Measurements from ENCODE around the gene ABHD15.

The ABHD15 gene

GRCh38 chr17:29524692-29525091 lies 42.1 kb downstream of the ABHD15 start:
- no peak for DNase-seq (ENCODE audit: extremely low read depth, low read depth)
- TF ChIP-seq, protein P1, sequence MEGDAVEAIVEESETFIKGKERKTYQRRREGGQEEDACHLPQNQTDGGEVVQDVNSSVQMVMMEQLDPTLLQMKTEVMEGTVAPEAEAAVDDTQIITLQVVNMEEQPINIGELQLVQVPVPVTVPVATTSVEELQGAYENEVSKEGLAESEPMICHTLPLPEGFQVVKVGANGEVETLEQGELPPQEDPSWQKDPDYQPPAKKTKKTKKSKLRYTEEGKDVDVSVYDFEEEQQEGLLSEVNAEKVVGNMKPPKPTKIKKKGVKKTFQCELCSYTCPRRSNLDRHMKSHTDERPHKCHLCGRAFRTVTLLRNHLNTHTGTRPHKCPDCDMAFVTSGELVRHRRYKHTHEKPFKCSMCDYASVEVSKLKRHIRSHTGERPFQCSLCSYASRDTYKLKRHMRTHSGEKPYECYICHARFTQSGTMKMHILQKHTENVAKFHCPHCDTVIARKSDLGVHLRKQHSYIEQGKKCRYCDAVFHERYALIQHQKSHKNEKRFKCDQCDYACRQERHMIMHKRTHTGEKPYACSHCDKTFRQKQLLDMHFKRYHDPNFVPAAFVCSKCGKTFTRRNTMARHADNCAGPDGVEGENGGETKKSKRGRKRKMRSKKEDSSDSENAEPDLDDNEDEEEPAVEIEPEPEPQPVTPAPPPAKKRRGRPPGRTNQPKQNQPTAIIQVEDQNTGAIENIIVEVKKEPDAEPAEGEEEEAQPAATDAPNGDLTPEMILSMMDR (IDR thresholded peaks at IDR 0.05; ENCODE audit: low read depth, low read length): no peak

GRCh38 chr17:29518359-29518758 lies 48.5 kb downstream of the ABHD15 start:
- TF ChIP-seq, protein P1 (IDR thresholded peaks at IDR 0.05; ENCODE audit: low read depth, low read length): no peak

GRCh38 chr17:29514792-29515191 lies 52.0 kb downstream of the ABHD15 start:
- DNase-seq (ENCODE audit: extremely low read depth, low read depth): peak; percentile 16
- TF ChIP-seq, protein P1 (IDR thresholded peaks at IDR 0.05; ENCODE audit: low read depth, low read length): no peak

More at GRCh38 chr17:29518359-29518758, 48.5 kb downstream of the ABHD15 start:
- DNase-seq (ENCODE audit: extremely low read depth, low read depth): no peak

DNA sequence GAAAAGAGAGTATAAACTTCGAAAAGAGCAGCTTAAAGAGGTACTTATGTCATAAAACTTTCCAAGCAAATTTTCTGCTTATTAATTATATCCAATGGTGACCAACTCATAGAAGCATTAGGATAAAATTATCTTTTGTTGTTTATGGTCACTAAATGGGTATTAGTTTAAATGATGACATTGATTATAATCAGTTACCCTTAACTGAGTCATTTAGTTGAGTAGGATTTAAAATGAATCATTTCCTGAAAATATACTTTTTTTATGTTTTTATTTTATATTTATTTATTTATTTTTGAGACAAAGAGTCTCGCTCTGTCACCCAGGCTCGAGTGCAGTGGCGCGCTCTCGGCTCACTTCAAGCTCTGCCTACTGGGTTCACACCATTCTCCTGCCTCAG lies 55.9 kb downstream of the ABHD15 start:
- TF ChIP-seq, protein P1 (IDR thresholded peaks at IDR 0.05; ENCODE audit: low read depth, low read length): no peak
- no peak for DNase-seq (ENCODE audit: extremely low read depth, low read depth)
